Common myeloid progenitor, CD34-positive (primary cell): ENCODE data around the gene UMODL1.

ENCODE experiments used
- CTCF ChIA-PET: fragments of 350-600 bp; sonication (Branson Sonifier 250); formaldehyde crosslinking; loops from one replicate; lab custom pipeline; 2021; ENCODE audit warnings: antibody characterized with exemption; lab: Charles Lee
- POLR2A ChIA-PET: fragments of 350-600 bp; sonication (Branson Sonifier 250); formaldehyde crosslinking; loops from one replicate; lab custom pipeline; 2021; ENCODE audit warnings: antibody characterized with exemption; lab: Charles Lee
- DNase-seq, 3 donors: peaks; one replicate each; pipeline versions ENCODE4 v3.0.0 to v3.0.0-alpha.2; 2013
- H3K27ac ChIP-seq, 2 experiments: 1 replicate in 1 of 2; 2 replicates in 1 of 2; pipeline ENCODE4 v1.7.0; 2013; ENCODE audit warnings: inconsistent platforms in 2 of 2, low read length in 2 of 2, mild to moderate bottlenecking in 2 of 2, low read depth in 1 of 2, moderate library complexity in 1 of 2; ENCODE audit not compliant: severe bottlenecking in 2 of 2, insufficient read depth in 1 of 2, poor library complexity in 1 of 2
- H3K27me3 ChIP-seq, 5 experiments: replicated peaks in 2 of 5; 1 replicate in 3 of 5; 2 replicates in 2 of 5; pipeline versions ENCODE4 v1.6.1 to v1.7.0; 2013; ENCODE audit warnings: low read length in 4 of 5, mild to moderate bottlenecking in 2 of 5, moderate library complexity in 2 of 5, inconsistent platforms in 1 of 5; ENCODE audit not compliant: insufficient read depth in 5 of 5, control insufficient read depth in 4 of 5
- H3K36me3 ChIP-seq, 4 experiments: 1 replicate in 2 of 4; 2 replicates in 2 of 4; pipeline versions ENCODE4 v1.6.1 to v1.7.0; 2013; ENCODE audit warnings: low read length in 3 of 4, control low read depth in 1 of 4, mild to moderate bottlenecking in 1 of 4; ENCODE audit not compliant: control insufficient read depth in 4 of 4, insufficient read depth in 4 of 4
- H3K4me1 ChIP-seq, 4 experiments: 1 replicate in 3 of 4; 2 replicates in 1 of 4; pipeline versions ENCODE4 v1.6.1 to v1.7.1; 2013; ENCODE audit warnings: low read length in 3 of 4, mild to moderate bottlenecking in 3 of 4, control low read depth in 1 of 4, inconsistent platforms in 1 of 4, moderate library complexity in 1 of 4; ENCODE audit not compliant: control insufficient read depth in 4 of 4, insufficient read depth in 4 of 4; ENCODE audit errors: control extremely low read depth in 1 of 4
- H3K4me3 ChIP-seq, 7 experiments: 1 replicate in 4 of 7; 2 replicates in 3 of 7; pipeline versions ENCODE4 v1.5.1 to v1.7.0; 2013; ENCODE audit warnings: mild to moderate bottlenecking in 7 of 7, low read length in 6 of 7, moderate library complexity in 6 of 7, inconsistent platforms in 2 of 7, low read depth in 2 of 7, control low read depth in 1 of 7; ENCODE audit not compliant: insufficient read depth in 4 of 7, control insufficient read depth in 1 of 7; ENCODE audit errors: extremely low read depth in 1 of 7
- H3K9me3 ChIP-seq, 5 experiments: 1 replicate in 4 of 5; 2 replicates in 1 of 5; pipeline versions ENCODE4 v1.6.1 to v1.7.1; 2013; ENCODE audit warnings: low read length in 4 of 5, mild to moderate bottlenecking in 2 of 5, inconsistent platforms in 1 of 5, low read depth in 1 of 5, moderate library complexity in 1 of 5; ENCODE audit not compliant: control insufficient read depth in 4 of 5, insufficient read depth in 2 of 5; ENCODE audit errors: control extremely low read depth in 1 of 5
- WGBS: methylation state at CpG from one replicate; pipeline ENCODE4 v1.1.5; 2013; ENCODE audit not compliant: insufficient coverage; 5-methylcytosine and 5-hydroxymethylcytosine counted together

UMODL1 gene

GRCh38 chr21:42124081-42124480 is 53.0 kb downstream of the UMODL1 start:
- Histone ChIP-seq H3K36me3 (no peaks in the 10 kb centered on the region), H3K27me3 (no peaks in the 10 kb centered on the region), H3K27ac (peak overlapping the region in 1 of 2 experiments; percentile 25), H3K9me3 (no peaks in the 10 kb centered on the region), H3K4me3 (no peak overlapping the region), H3K4me1 (peaks cover 18 to 92% (median 86%) of the 10 kb centered on the region in 4 experiments)
- WGBS, result 97% methylated on average over 11 of the region's 13 CpGs
- ChIA-PET POLR2A (no interaction called here), CTCF (interaction anchor here (1.0 to 2.5 kb wide), 3 partner anchors 16 to 29 kb away, joined by 3 to 12 read pairs (median 8); no protein-coding TSS in a partner anchor)
- DNase-seq, result no peak

GRCh38 chr21:42124826-42125570 is 53.9 kb downstream of the UMODL1 start:
- peak overlapping the region in 1 of 2 experiments; percentile 59 for H3K27ac ChIP-seq
- no peak for DNase-seq
- H3K4me1 ChIP-seq, result peaks cover 19 to 89% (median 82%) of the 10 kb centered on the region in 4 experiments
- no peak overlapping the region for H3K4me3 ChIP-seq
- CTCF ChIA-PET, result interaction anchor here (0.8 to 2.5 kb wide), 10 partner anchors 7 to 308 kb away, joined by 3 to 12 read pairs (median 5); no protein-coding TSS in a partner anchor
- no peaks in the 10 kb centered on the region for H3K27me3 ChIP-seq
- H3K36me3 ChIP-seq, result no peaks in the 10 kb centered on the region
- H3K9me3 ChIP-seq, result no peaks in the 10 kb centered on the region
- 88% methylated on average over 18 of the region's 19 CpGs for WGBS
- POLR2A ChIA-PET, result interaction anchor here (0.7 to 1.3 kb wide), 3 partner anchors 13 to 32 kb away, joined by 3 to 5 read pairs (median 3); no protein-coding TSS in a partner anchor

- Histone ChIP-seq H3K4me3 (peak overlapping the region in 2 of 7 experiments; percentile 6 to 24), H3K27me3 (no peaks in the 10 kb centered on the region), H3K9me3 (no peaks in the 10 kb centered on the region), H3K36me3 (no peaks in the 10 kb centered on the region), H3K4me1 (peaks cover 13 to 81% (median 73%) of the 10 kb centered on the region in 4 experiments), H3K27ac (peak overlapping the region in 1 of 2 experiments; percentile 59)
- CTCF ChIA-PET, result interaction anchor here (0.8 to 2.5 kb wide), 10 partner anchors 8 to 308 kb away, joined by 3 to 12 read pairs (median 7); no protein-coding TSS in a partner anchor
- 57% methylated on average over 26 of the region's 29 CpGs for WGBS
- POLR2A ChIA-PET, result interaction anchor here (0.7 to 1.3 kb wide), 3 partner anchors 14 to 33 kb away, joined by 3 to 5 read pairs (median 3); no protein-coding TSS in a partner anchor
- peak; percentile 57 to 84 (median 78) for DNase-seq
Observed at GRCh38 chr21:42125571-42126544, 54.7 kb downstream of the UMODL1 start.

- peaks cover 8 to 65% (median 57%) of the 10 kb centered on the region in 4 experiments for H3K4me1 ChIP-seq
- POLR2A ChIA-PET, result no interaction called here
- H3K27ac ChIP-seq, result no peak overlapping the region
- no peaks in the 10 kb centered on the region for H3K36me3 ChIP-seq
- CTCF ChIA-PET, result interaction anchor here (1.0 to 2.1 kb wide), 4 partner anchors 11 to 55 kb away, joined by 3 to 8 read pairs (median 5); no protein-coding TSS in a partner anchor
- H3K27me3 ChIP-seq, result no peaks in the 10 kb centered on the region
- 96% methylated on average over 33 of the region's 36 CpGs for WGBS
- no peaks in the 10 kb centered on the region for H3K9me3 ChIP-seq
- no peak for DNase-seq
- H3K4me3 ChIP-seq, result no peak overlapping the region
Observed at GRCh38 chr21:42127164-42128150, 56.3 kb downstream of the UMODL1 start.

- peaks cover 8 to 44% (median 36%) of the 10 kb centered on the region in 4 experiments for H3K4me1 ChIP-seq
- 80% methylated on average over 6 of the region's 11 CpGs for WGBS
- no peaks in the 10 kb centered on the region for H3K36me3 ChIP-seq
- H3K4me3 ChIP-seq, result no peak overlapping the region
- CTCF ChIA-PET, result interaction anchor here (0.9 to 1.7 kb wide), 5 partner anchors 9 to 34 kb away, joined by 3 to 4 read pairs (median 4); no protein-coding TSS in a partner anchor
- no peaks in the 10 kb centered on the region for H3K9me3 ChIP-seq
- DNase-seq, result no peak
- H3K27ac ChIP-seq, result no peak overlapping the region
- POLR2A ChIA-PET, result interaction anchor here (0.6 kb wide), 1 partner anchor 119 kb away, joined by 3 read pairs; no protein-coding TSS in a partner anchor
- H3K27me3 ChIP-seq, result no peaks in the 10 kb centered on the region
Observed at GRCh38 chr21:42129300-42130266, 58.5 kb downstream of the UMODL1 start.
